ENCODE measurements around the gene GUCY1A2. TPM values are rescaled to one million over a fixed set of nuclear protein-coding genes. Genes with fewer than 3 reads are reported as not detected.
A peak's percentile ranks its signal among the peaks of the same experiment; 100 is the strongest.

The GUCY1A2 gene
- total RNA-seq, 2 donors from 2014 or later, result 3.7 to 5.3 TPM

DNA sequence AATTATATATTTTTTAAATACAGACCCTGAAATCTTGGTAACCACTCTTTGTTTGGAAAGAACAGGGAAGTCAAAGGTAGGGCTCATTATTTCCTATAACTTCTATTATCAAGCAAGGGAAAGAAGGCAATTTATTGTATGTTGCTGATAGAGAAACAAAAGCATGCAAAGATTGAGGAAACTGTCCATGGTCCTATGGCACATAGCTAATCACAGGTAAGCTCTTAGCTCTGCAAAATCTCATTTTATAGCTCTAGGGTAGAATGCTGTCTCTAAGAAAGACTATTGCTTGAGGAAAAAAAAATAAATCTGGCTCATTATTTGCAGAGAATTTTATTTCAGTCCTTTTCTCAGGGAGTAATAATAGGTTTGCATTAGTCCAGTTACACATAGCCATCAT, 7.4 kb upstream of the GUCY1A2 start:
- H3K9ac ChIP-seq (ENCODE audit: extremely low read depth, low read length, poor library complexity, severe bottlenecking), result no peak overlapping the region
- H3K9me3 ChIP-seq (ENCODE audit: control insufficient read depth, low read length), result no peaks in the 10 kb centered on the region
- TF ChIP-seq, protein P1, sequence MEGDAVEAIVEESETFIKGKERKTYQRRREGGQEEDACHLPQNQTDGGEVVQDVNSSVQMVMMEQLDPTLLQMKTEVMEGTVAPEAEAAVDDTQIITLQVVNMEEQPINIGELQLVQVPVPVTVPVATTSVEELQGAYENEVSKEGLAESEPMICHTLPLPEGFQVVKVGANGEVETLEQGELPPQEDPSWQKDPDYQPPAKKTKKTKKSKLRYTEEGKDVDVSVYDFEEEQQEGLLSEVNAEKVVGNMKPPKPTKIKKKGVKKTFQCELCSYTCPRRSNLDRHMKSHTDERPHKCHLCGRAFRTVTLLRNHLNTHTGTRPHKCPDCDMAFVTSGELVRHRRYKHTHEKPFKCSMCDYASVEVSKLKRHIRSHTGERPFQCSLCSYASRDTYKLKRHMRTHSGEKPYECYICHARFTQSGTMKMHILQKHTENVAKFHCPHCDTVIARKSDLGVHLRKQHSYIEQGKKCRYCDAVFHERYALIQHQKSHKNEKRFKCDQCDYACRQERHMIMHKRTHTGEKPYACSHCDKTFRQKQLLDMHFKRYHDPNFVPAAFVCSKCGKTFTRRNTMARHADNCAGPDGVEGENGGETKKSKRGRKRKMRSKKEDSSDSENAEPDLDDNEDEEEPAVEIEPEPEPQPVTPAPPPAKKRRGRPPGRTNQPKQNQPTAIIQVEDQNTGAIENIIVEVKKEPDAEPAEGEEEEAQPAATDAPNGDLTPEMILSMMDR (conservative IDR thresholded peaks at IDR 0.05), result no peak
- no peak overlapping the region for H3K27ac ChIP-seq (ENCODE audit: low read depth, low read length)
- H3K4me3 Mint-ChIP-seq, result no peak overlapping the region
- H3K9me3 Mint-ChIP-seq, result no peaks in the 10 kb centered on the region
- no peaks in the 10 kb centered on the region for H3K36me3 Mint-ChIP-seq (ENCODE audit: low read depth)
- peaks cover 24% of the 10 kb centered on the region for H3K27me3 Mint-ChIP-seq (ENCODE audit: insufficient read depth)
- H3K4me3 ChIP-seq (ENCODE audit: low read length), result no peak overlapping the region
- H3K27me3 ChIP-seq (ENCODE audit: control insufficient read depth, insufficient read depth, low read length, poor library complexity, severe bottlenecking), result peaks cover 24% of the 10 kb centered on the region
- H3K4me1 Mint-ChIP-seq, result no peaks in the 10 kb centered on the region
- DNase-seq, result no peak
- no peaks in the 10 kb centered on the region for H3K4me1 ChIP-seq (ENCODE audit: control insufficient read depth, insufficient read depth, low read length)
- no peaks in the 10 kb centered on the region for H3K36me3 ChIP-seq (ENCODE audit: control insufficient read depth, insufficient read depth, low read length)
- no peak overlapping the region for H3K27ac Mint-ChIP-seq

DNA sequence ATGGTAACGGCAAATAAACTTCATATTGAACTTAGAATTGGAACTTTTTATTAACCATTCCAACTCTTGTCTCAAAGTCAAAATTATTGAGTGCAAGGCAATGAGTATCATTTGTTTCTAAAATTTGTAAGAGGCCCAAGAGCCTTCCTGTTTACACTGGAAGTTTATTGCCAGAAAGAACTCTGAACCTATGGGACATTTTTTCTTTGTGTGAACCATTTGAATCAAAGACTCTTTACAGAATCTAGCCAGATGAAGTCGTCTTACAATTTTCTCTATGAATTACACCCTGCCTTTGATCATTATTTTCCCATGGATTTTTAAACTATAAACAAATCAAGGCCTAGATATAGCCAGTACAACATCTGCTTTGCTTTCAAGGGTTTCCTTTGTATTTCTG, 2.3 kb upstream of the GUCY1A2 start:
- Histone ChIP-seq H3K4me1 (ENCODE audit: control insufficient read depth, insufficient read depth, low read length) (no peaks in the 10 kb centered on the region), H3K4me3 (ENCODE audit: low read length) (no peak overlapping the region), H3K9ac (ENCODE audit: extremely low read depth, low read length, poor library complexity, severe bottlenecking) (no peak overlapping the region), H3K27ac (ENCODE audit: low read depth, low read length) (no peak overlapping the region), H3K27me3 (ENCODE audit: control insufficient read depth, insufficient read depth, low read length, poor library complexity, severe bottlenecking) (peaks cover 56% of the 10 kb centered on the region), H3K36me3 (ENCODE audit: control insufficient read depth, insufficient read depth, low read length) (no peaks in the 10 kb centered on the region), H3K9me3 (ENCODE audit: control insufficient read depth, low read length) (no peaks in the 10 kb centered on the region)
- no peak for DNase-seq
- WGBS, 2 experiments (ENCODE audit: insufficient coverage in 1 of 2, insufficient read length in 1 of 2), result 88 to 93% methylated on average over 1 to 2 of the region's 2 CpGs
- H3K36me3 Mint-ChIP-seq (ENCODE audit: low read depth), result no peaks in the 10 kb centered on the region
- H3K4me1 Mint-ChIP-seq, result peaks cover 8% of the 10 kb centered on the region
- TF ChIP-seq, protein P1 (conservative IDR thresholded peaks at IDR 0.05), result no peak
- H3K9me3 Mint-ChIP-seq, result no peaks in the 10 kb centered on the region
- H3K27ac Mint-ChIP-seq, result no peak overlapping the region
- H3K27me3 Mint-ChIP-seq (ENCODE audit: insufficient read depth), result peaks cover 49% of the 10 kb centered on the region
- H3K4me3 Mint-ChIP-seq, result no peak overlapping the region

DNA sequence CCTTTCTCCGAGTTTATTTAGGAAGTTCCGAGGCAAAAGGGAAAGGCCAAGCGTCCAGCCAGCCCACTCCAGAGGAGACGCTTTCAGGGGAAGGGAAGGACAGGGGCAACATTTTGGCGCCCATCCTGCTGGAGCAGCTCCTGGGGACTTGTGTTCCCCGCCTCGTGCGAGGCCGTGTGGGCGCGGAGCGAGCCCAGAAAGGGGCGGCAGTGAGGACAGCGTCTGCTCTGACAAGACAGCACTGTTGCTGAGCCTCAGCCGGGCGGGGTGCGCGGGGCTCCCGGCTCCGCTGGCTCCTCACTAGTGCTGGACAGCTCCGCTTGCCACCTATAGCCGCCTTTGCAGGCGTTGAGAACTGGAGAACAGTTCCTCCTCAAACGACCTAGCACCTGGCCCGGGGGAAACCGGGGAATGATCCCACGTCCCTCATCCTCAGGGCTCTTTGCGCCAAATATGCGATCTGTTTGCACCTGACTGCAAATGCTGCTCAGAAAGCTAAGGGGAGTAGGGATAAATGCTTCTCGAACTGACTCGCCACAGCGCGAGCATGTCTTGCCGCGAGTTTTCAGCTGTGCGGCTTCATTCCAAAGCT, 722 bp upstream of the GUCY1A2 start:
- no peaks in the 10 kb centered on the region for H3K9me3 ChIP-seq (ENCODE audit: control insufficient read depth, low read length)
- no peak overlapping the region for H3K9ac ChIP-seq (ENCODE audit: extremely low read depth, low read length, poor library complexity, severe bottlenecking)
- peak overlapping the region; percentile 80 for H3K4me3 ChIP-seq (ENCODE audit: low read length)
- H3K4me1 ChIP-seq (ENCODE audit: control insufficient read depth, insufficient read depth, low read length), result no peaks in the 10 kb centered on the region
- H3K27me3 ChIP-seq (ENCODE audit: control insufficient read depth, insufficient read depth, low read length, poor library complexity, severe bottlenecking), result peaks cover 57% of the 10 kb centered on the region
- TF ChIP-seq, protein P1 (conservative IDR thresholded peaks at IDR 0.05), result no peak
- Mint-ChIP-seq H3K36me3 (ENCODE audit: low read depth) (no peaks in the 10 kb centered on the region), H3K27ac (peak overlapping the region; percentile 46), H3K4me3 (peak overlapping the region; percentile 63), H3K4me1 (peaks cover 8% of the 10 kb centered on the region), H3K9me3 (no peaks in the 10 kb centered on the region), H3K27me3 (ENCODE audit: insufficient read depth) (peaks cover 49% of the 10 kb centered on the region)
- WGBS, 2 experiments (ENCODE audit: insufficient coverage in 1 of 2, insufficient read length in 1 of 2), result 3% methylated on average over 23 to 36 of the region's 36 CpGs
- peak; percentile 94 for DNase-seq
- no peaks in the 10 kb centered on the region for H3K36me3 ChIP-seq (ENCODE audit: control insufficient read depth, insufficient read depth, low read length)
- no peak overlapping the region for H3K27ac ChIP-seq (ENCODE audit: low read depth, low read length)

All from endodermal cell (in vitro differentiated cells).